Heart left ventricle (tissue), 16 donors: ENCODE results near the gene SOX21. TPM values are rescaled to one million over a fixed set of nuclear protein-coding genes. Genes with fewer than 3 reads are reported as not detected.

Experiments used
- ATAC-seq, 4 donors: fragments of 200-7000 bp; cut with Tn5 transposase; one replicate each; pipeline ENCODE4 v1.9.1; 2020 to 2022; ENCODE audit warnings: moderate library complexity in 4 of 4, mild to moderate bottlenecking in 3 of 4, moderate number of reproducible peaks in 1 of 4
- DNase-seq, 5 donors: peaks; one replicate each; pipeline ENCODE4 v3.0.0-alpha.2; 2020
- H3K27ac ChIP-seq, 12 donors: fragments of 200-600 bp; sonication (generic) in 4 of 12; one replicate each; pipeline versions ENCODE4 v1.5.0 to v1.8.0; 2016 to 2022; ENCODE audit warnings: mild to moderate bottlenecking in 2 of 12
- H3K27me3 ChIP-seq, 9 donors: fragments of 200-600 bp; sonication (generic) in 2 of 9; one replicate each; pipeline versions ENCODE4 v1.5.1 to v1.8.0; 2016 to 2022; ENCODE audit warnings: mild to moderate bottlenecking in 3 of 9
- H3K36me3 ChIP-seq, 9 donors: fragments of 200-600 bp; sonication (generic) in 2 of 9; one replicate each; pipeline versions ENCODE4 v1.5.0 to v1.8.0; 2018 to 2022; ENCODE audit warnings: mild to moderate bottlenecking in 2 of 9
- H3K4me1 ChIP-seq, 12 donors: fragments of 200-600 bp; sonication (generic) in 4 of 12; one replicate each; pipeline versions ENCODE4 v1.5.0 to v1.8.0; 2016 to 2022; ENCODE audit warnings: mild to moderate bottlenecking in 3 of 12
- H3K4me3 ChIP-seq, 12 donors: fragments of 200-600 bp; sonication (generic) in 4 of 12; one replicate each; pipeline versions ENCODE4 v1.5.0 to v1.8.0; 2017 to 2022; ENCODE audit warnings: mild to moderate bottlenecking in 9 of 12, moderate library complexity in 4 of 12
- H3K9me3 ChIP-seq, 12 donors: fragments of 200-600 bp; sonication (generic) in 4 of 12; one replicate each; pipeline versions ENCODE4 v1.5.0 to v1.8.0; 2016 to 2022; ENCODE audit warnings: mild to moderate bottlenecking in 1 of 12
- CTCF ChIP-seq, 12 donors: fragments of 200-600 bp; sonication (generic) in 4 of 12; IDR thresholded peaks; one replicate each; pipeline versions ENCODE4 v1.5.0 to v1.8.0; 2018 to 2022; ENCODE audit warnings: antibody characterized with exemption in 12 of 12, mild to moderate bottlenecking in 5 of 12
- POLR2A ChIP-seq, 2 donors: fragments of 450-650 bp; IDR thresholded peaks; one replicate each; pipeline ENCODE4 v1.6.1; 2017; ENCODE audit warnings: antibody characterized with exemption in 2 of 2, mild to moderate bottlenecking in 2 of 2, moderate library complexity in 2 of 2
- WGBS, 4 donors: extraction: QIAGEN DNeasy Blood & Tissue Kit in 2 of 4; methylation state at CpG; one replicate each; pipeline versions ENCODE4 v1.1.5 to v1.1.7; 2013 to 2018; 5-methylcytosine and 5-hydroxymethylcytosine counted together
- intact Hi-C, 10 donors: fragments of 100-400 bp; cut with DNase I; formaldehyde crosslinking; loops; one replicate each; pipeline versions ENCODE4 v1.11.1 to v1.14.2; 2022
- polyA plus RNA-seq, 2 donors: library from polyadenylated mRNA; stranded (reverse); fragments of 200-250 nt; gene quantifications; one replicate each; pipeline ENCODE4 v1.2.3, GENCODE V29; 2013
- total RNA-seq, 9 donors: library from RNA; depleted of rRNA in 2 of 9; stranded (reverse); fragments of >200 nt in 2 of 9; fragmentation: NEBNext Ultra II Directional in 3 of 9; extraction: Animal tissue kit (Norgen Biotek cat#: 25700) in 3 of 9; gene quantifications; one replicate each; pipeline versions ENCODE4 v1.1.0 to v1.2.4, GENCODE V29; 2016 to 2023
- donor health status: ischemic (EF 13 %, LVEDD 7.1; RV severe dilation, severe dysfunction).
- donor health status: healthy with polysubstance abuse.
- donor health status: DM: no; HTN: yes; CAD: no.
- donor health status: DM: no; HTN: no; CAD: no.
- donor health status: ischemic (EF 25% LVEDD 6.9; RV normal size, moderate dysfunction).
- donor health status: ischemic (EF 25% LVEDD 5.7; RV mildly dilated, moderate dysfunction).
- donor health status: healthy.
- donor health status: DM: yes; HTN: yes; CAD: no.
- donor health status: ischemic (EF 35%, LVEDD 5.7; RV mildly dilated, moderate dysfunction).
- donor health status: nonischemic (EF 11% LVEDD 7.7; RV severe dilation, severe dysfunction).
- donor health status: DM: yes; HTN: yes; CAD: no.
- donor health status: PGD.
- donor health status: ischemic (EF 29% LVEDD 5.4; RV normal size, mild dysfunction).
- donor health status: nonischemic (EF 23%, LVEDD 6.1; RV moderate dilation, normal function).

The SOX21 gene
- total and polyA plus RNA-seq, 11 donors, result not detected

- peaks cover 0 to 7% (median 0%) of the 10 kb centered on the region in 12 donors for H3K4me1 ChIP-seq
- DNase-seq (no peak), ATAC-seq (no peak)
- TF ChIP-seq POLR2A (IDR thresholded peaks at IDR 0.05) (no peak), CTCF (IDR thresholded peaks at IDR 0.05) (no peak)
- peaks cover 47 to 100% (median 76%) of the 10 kb centered on the region in 9 donors for H3K27me3 ChIP-seq
- no peak overlapping the region for H3K4me3 ChIP-seq
- 18 to 25% (median 22%) methylated on average over 28 to 42 of the region's 42 CpGs for WGBS, 4 donors
- intact Hi-C loops, result no loop called here
- no peaks in the 10 kb centered on the region for H3K9me3 ChIP-seq
- H3K27ac ChIP-seq, result no peak overlapping the region
- H3K36me3 ChIP-seq, result no peaks in the 10 kb centered on the region
Measured at GRCh38 chr13:94701313-94702180, 10.8 kb downstream of the SOX21 start.

DNA sequence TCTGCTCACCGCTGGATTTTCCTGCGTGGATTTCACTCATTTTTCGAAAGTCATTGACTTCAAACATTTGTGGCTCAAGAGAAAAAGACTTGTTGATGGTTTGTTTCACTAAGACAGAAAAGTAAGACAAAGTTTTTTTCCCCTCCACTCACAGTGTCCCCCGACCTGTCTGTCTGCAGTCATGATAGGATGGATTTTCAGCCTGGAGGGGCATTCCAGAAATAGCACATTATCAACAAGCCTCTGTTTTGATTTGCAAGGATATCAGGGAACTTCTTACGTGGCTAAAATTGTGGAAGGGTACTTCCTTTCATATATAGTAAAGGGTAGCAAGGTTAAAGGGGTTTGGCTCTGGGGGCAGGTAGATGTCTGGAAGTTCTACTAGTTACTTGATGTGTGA, 11.8 kb downstream of the SOX21 start:
- H3K27ac ChIP-seq, result no peak overlapping the region
- H3K4me3 ChIP-seq, result no peak overlapping the region
- H3K27me3 ChIP-seq, result peaks cover 37 to 90% (median 66%) of the 10 kb centered on the region in 9 donors
- DNase-seq, result no peak
- no peaks in the 10 kb centered on the region for H3K9me3 ChIP-seq
- peaks cover 0 to 7% (median 0%) of the 10 kb centered on the region in 12 donors for H3K4me1 ChIP-seq
- WGBS, 4 donors, result 56 to 65% (median 58%) methylated on average over 5 of the region's 5 CpGs
- no peaks in the 10 kb centered on the region for H3K36me3 ChIP-seq
- ATAC-seq, result no peak
- intact Hi-C loops, result no loop called here
- TF ChIP-seq POLR2A (IDR thresholded peaks at IDR 0.05) (no peak), CTCF (IDR thresholded peaks at IDR 0.05) (no peak)

GRCh38 chr13:94700051-94700535, 12.3 kb downstream of the SOX21 start:
- Histone ChIP-seq H3K9me3 (no peaks in the 10 kb centered on the region), H3K27me3 (peaks cover 32 to 86% (median 62%) of the 10 kb centered on the region in 9 donors), H3K27ac (no peak overlapping the region), H3K4me3 (no peak overlapping the region), H3K36me3 (no peaks in the 10 kb centered on the region), H3K4me1 (peaks cover 0 to 7% (median 0%) of the 10 kb centered on the region in 12 donors)
- DNase-seq (no peak), ATAC-seq (no peak)
- intact Hi-C loops, result no loop called here
- TF ChIP-seq CTCF (IDR thresholded peaks at IDR 0.05) (no peak), POLR2A (IDR thresholded peaks at IDR 0.05) (no peak)
- WGBS, 4 donors, result 72 to 82% (median 77%) methylated on average over 3 of the region's 3 CpGs

DNA sequence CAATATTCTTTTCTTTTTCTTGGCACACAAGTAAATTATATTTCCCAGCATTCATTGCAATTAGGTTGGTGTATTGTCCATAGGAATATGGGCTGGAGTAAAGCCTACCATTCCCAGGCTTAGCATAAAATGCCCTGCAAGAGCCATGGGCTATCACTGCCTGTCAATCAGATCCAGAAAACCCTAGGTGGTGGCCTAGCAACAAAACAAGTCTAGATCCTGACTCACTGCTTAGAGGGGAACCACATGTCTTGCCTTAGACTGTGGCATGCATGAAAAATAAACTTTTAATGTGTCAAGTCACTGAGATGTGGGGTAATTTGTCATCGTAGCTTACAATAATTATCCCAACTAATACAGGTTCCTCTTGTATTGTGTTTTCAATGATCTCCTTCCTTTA, 16.2 kb downstream of the SOX21 start:
- H3K27ac ChIP-seq, result no peak overlapping the region
- ATAC-seq (no peak), DNase-seq (no peak)
- WGBS, 4 donors, result 86 to 100% (median 94%) methylated on average over 1 of the region's 1 CpG
- TF ChIP-seq CTCF (IDR thresholded peaks at IDR 0.05) (no peak), POLR2A (IDR thresholded peaks at IDR 0.05) (no peak)
- H3K9me3 ChIP-seq, result no peaks in the 10 kb centered on the region
- H3K27me3 ChIP-seq, result peaks cover 5 to 56% (median 25%) of the 10 kb centered on the region in 9 donors
- H3K36me3 ChIP-seq, result no peaks in the 10 kb centered on the region
- H3K4me1 ChIP-seq, result no peaks in the 10 kb centered on the region
- no peak overlapping the region for H3K4me3 ChIP-seq
- intact Hi-C loops, result no loop called here
